ENCODE data around the gene CYBRD1.

The CYBRD1 gene

DNA sequence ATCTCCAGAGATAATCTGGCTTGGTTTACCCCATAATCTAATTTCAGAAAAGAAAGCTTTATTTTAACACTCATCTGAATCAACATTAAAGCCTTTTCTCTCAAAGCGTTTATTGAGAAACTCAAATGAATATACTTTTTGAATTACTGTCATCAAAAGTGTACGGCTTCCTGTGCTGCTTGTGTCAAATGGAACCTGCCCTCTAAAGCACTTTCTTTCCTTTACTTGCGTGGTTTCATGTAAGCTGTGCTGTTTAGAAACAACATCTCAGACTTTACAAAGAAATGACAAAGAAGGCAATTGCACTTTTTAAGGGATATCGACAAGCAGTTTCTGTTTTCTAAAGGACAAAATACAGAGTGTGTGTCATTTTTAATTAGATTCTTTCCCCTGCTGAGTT is 35.1 kb downstream of the CYBRD1 start:
- no peaks in the 10 kb centered on the region for H3K9me3 Mint-ChIP-seq
- no peak overlapping the region for H3K4me3 Mint-ChIP-seq
- H3K4me1 Mint-ChIP-seq = peaks cover 8% of the 10 kb centered on the region
- H3K36me3 Mint-ChIP-seq (ENCODE audit: low read depth) = peaks cover 3% of the 10 kb centered on the region
- H3K27ac Mint-ChIP-seq = no peak overlapping the region
- H3K27me3 Mint-ChIP-seq (ENCODE audit: low read depth) = peaks cover 3% of the 10 kb centered on the region
- TF ChIP-seq, protein P1, sequence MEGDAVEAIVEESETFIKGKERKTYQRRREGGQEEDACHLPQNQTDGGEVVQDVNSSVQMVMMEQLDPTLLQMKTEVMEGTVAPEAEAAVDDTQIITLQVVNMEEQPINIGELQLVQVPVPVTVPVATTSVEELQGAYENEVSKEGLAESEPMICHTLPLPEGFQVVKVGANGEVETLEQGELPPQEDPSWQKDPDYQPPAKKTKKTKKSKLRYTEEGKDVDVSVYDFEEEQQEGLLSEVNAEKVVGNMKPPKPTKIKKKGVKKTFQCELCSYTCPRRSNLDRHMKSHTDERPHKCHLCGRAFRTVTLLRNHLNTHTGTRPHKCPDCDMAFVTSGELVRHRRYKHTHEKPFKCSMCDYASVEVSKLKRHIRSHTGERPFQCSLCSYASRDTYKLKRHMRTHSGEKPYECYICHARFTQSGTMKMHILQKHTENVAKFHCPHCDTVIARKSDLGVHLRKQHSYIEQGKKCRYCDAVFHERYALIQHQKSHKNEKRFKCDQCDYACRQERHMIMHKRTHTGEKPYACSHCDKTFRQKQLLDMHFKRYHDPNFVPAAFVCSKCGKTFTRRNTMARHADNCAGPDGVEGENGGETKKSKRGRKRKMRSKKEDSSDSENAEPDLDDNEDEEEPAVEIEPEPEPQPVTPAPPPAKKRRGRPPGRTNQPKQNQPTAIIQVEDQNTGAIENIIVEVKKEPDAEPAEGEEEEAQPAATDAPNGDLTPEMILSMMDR (IDR thresholded peaks at IDR 0.05; ENCODE audit: unreplicated experiment in 3 of 3) = no peak

DNA sequence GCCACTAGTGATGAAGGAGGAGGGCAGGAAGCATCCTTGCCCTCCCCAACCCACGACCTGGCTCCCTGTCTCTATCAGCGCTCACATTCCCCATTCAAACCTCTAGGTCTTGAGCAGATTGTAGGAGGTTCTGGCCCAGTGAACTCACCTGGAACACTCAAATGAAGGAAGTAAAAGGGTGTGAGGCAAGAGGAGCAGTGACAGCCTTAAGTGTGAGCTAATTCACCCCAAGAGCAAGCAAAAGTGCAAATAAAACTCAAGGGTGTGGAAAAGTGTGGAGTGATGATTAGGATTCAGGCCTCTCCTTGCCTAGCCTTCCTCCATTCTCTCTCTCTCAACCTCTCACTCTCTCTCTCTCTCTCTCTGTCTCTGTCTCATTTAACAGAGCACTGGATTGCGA is 41.0 kb downstream of the CYBRD1 start:
- H3K27me3 Mint-ChIP-seq (ENCODE audit: low read depth) = peaks cover 3% of the 10 kb centered on the region
- H3K9me3 Mint-ChIP-seq = no peaks in the 10 kb centered on the region
- no peaks in the 10 kb centered on the region for H3K36me3 Mint-ChIP-seq (ENCODE audit: low read depth)
- TF ChIP-seq, protein P1 (IDR thresholded peaks at IDR 0.05; ENCODE audit: unreplicated experiment in 3 of 3) = no peak
- H3K4me3 Mint-ChIP-seq = no peak overlapping the region
- no peak overlapping the region for H3K27ac Mint-ChIP-seq
- peaks cover 8% of the 10 kb centered on the region for H3K4me1 Mint-ChIP-seq

DNA sequence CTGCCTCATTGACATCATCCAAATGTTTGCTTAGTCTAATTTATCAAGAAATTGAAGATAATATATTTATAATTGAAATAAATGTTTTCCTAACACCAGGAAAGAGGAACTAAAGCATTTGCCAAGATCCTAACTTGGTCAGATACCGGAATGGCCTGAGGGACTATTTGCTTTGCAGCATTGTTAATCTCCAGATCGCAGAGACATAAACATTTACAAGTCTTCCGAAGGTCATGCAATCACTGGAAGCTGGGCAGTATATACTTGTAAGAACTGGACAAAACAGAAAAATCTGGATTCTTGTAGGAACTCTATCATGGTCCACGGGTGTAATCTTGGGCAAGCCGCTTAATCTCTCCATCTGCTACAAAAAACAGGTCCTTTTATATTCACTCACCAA is 42.2 kb downstream of the CYBRD1 start:
- H3K27me3 Mint-ChIP-seq (ENCODE audit: low read depth) = peaks cover 3% of the 10 kb centered on the region
- H3K9me3 Mint-ChIP-seq = no peaks in the 10 kb centered on the region
- peaks cover 8% of the 10 kb centered on the region for H3K4me1 Mint-ChIP-seq
- H3K36me3 Mint-ChIP-seq (ENCODE audit: low read depth) = no peaks in the 10 kb centered on the region
- no peak overlapping the region for H3K4me3 Mint-ChIP-seq
- TF ChIP-seq, protein P1 (IDR thresholded peaks at IDR 0.05; ENCODE audit: unreplicated experiment in 3 of 3) = no peak
- H3K27ac Mint-ChIP-seq = no peak overlapping the region

DNA sequence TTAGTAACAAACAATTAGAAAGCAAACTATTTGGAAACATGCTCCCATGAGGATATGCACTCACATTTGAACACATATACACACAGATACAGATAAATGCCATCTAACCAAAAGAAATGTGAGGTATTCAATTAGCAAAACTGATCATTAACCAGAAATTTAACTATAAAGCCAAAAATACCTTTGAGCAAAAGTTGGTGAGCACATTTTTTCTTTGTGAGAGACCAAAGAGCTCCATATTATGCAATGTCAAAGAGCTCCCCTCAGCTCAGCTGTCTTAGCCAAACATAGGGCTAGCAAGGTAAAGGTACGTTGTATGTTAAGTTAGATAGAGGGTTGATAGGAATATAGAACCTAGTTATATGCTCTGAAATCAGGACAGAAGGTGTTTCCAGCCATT is 43.8 kb downstream of the CYBRD1 start:
- TF ChIP-seq, protein P1 (IDR thresholded peaks at IDR 0.05; ENCODE audit: unreplicated experiment in 3 of 3) = no peak
- Mint-ChIP-seq H3K27me3 (ENCODE audit: low read depth) (no peaks in the 10 kb centered on the region), H3K9me3 (no peaks in the 10 kb centered on the region), H3K36me3 (ENCODE audit: low read depth) (no peaks in the 10 kb centered on the region), H3K27ac (no peak overlapping the region), H3K4me1 (peaks cover 7% of the 10 kb centered on the region), H3K4me3 (no peak overlapping the region)

DNA sequence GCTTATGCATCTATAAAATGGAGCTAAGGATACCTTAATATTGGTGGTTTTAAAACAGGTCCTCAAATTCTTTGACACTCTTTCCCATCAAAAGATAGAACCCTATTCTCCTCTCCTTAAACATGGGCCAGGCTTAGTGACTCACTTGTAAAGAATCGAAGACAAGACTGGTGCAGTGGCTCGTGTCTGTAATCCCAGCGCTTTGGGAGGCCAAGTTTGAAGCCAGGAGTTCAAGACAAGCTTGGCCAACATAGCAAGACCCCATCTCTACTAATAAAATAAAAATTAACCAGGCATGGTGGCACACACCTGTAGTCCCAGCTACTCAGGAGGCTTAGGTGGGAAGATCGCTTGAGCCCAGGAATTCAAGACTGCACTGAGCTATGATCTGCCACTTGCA is 44.5 kb downstream of the CYBRD1 start:
- Mint-ChIP-seq H3K27ac (no peak overlapping the region), H3K4me1 (peaks cover under 1% of the 10 kb centered on the region), H3K4me3 (no peak overlapping the region), H3K27me3 (ENCODE audit: low read depth) (no peaks in the 10 kb centered on the region), H3K36me3 (ENCODE audit: low read depth) (no peaks in the 10 kb centered on the region), H3K9me3 (no peaks in the 10 kb centered on the region)
- TF ChIP-seq, protein P1 (IDR thresholded peaks at IDR 0.05; ENCODE audit: unreplicated experiment in 3 of 3) = no peak

DNA sequence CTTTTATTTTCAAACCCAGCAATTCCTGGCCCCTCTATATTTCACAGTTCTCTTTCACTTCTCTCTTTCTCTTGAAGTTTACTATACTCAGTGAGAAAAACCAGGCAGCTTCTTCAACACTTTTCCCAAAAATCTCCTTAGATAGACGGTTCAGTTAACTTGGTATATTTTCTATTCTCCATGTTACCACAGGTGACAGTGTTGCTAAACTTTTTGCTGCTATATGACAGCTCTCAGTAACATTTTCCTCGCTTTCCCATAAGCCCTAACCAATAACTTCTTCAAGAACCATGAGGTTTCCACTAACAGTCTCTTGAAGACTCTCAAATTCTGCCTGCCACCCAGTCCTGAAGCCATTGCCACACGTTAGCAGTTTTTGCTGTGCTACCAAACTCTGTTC is 45.8 kb downstream of the CYBRD1 start:
- H3K9me3 Mint-ChIP-seq = no peaks in the 10 kb centered on the region
- H3K4me3 Mint-ChIP-seq = no peak overlapping the region
- H3K36me3 Mint-ChIP-seq (ENCODE audit: low read depth) = no peaks in the 10 kb centered on the region
- no peaks in the 10 kb centered on the region for H3K27me3 Mint-ChIP-seq (ENCODE audit: low read depth)
- H3K4me1 Mint-ChIP-seq = no peaks in the 10 kb centered on the region
- no peak overlapping the region for H3K27ac Mint-ChIP-seq
- TF ChIP-seq, protein P1 (IDR thresholded peaks at IDR 0.05; ENCODE audit: unreplicated experiment in 3 of 3) = no peak

Data from nephron (organoid).